CMK (cell line): ENCODE measurements around the gene CLSTN3.

Experiments used
- DNase-seq: peaks from one replicate; pipeline ENCODE4 v3.0.0-alpha.2; 2010; ENCODE audit warnings: low read depth

CLSTN3 gene

GRCh38 chr12:7129872-7130691, at the start of gene CLSTN3:
TSS of gene CLSTN3 (plus strand) at chr12:7130371. CDS start at chr12:7130649, 278 bp downstream.
- peak; percentile 85 for DNase-seq

DNA sequence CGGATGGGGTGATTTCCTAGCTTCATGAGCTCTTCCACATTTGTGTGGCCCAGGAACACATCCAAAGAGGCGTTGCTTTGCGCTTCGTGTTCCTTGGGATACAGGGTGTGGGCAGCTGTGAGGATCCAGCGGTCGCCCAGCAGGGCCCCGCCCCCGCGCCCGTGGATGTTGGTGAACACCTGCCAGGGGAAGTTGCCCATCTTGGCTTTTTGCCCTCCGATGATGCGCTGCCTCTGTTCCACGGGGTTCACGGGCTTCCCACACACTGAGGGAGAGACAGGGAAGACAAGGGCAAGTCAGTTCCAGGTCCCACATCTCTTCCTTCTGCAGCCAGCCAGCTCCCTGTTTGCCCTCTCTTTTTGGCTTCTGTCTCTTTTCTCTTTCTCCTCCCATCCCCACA, 49.1 kb upstream of the CLSTN3 start:
- DNase-seq = no peak

GRCh38 chr12:7083125-7083524, 47.0 kb upstream of the CLSTN3 start:
- DNase-seq = no peak

GRCh38 chr12:7089196-7089871, 40.8 kb upstream of the CLSTN3 start:
- DNase-seq = no peak

DNA sequence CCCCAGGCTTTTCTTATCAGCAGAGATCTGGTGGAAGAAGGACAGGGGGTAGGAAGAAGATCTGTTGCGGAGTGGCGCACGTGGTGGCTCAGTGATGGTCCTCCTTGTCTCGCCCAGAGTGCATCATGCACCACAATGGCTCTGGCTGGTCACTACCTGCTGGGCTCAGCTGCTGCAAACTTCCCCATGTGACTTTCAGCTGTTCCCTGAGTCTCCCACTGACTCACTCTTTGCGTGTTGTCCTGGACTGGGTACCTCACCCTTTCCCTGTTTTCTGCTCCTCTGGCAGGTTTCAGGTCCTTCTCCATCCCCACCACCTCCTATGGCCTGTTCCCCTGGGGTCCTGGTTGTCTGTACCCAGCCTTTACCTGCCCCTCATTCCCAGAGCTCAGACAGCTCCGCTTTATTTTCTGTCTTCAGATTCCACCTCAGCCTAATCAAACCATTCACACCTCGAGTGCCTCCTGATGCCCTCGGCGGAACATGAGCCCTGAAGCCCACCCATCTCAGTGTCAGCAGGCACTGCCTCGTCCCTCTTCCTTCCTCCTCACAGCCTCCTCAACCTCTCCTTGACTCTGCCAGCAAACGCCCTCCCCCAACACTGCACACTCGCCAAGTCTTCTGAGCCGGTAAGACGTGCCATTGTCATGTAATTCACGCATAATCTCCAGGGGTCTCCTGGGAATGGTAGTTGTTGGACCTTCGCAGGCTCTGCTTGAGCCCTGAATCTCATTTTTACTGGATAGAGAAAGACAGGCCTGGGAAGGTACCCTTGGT, 39.8 kb upstream of the CLSTN3 start:
- DNase-seq = no peak

DNA sequence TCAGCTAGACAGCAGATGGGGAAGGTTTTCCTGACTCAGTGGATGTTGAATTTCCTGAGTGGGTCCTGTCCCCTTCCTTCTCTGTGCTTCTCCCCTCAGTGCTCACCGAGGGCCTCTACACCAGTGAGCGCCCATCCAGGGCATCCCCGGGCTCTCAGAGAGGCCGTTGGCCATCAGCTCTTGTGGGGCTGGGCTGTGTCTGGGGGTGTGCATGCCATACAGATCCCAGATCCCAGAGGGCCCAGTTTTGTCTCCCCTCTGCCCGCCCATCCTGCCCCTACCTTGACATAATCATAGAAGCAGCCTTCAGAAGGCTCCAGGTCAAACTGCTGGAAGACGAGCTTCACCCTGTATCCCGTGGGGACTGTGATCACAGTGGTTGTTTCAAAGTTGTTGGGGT, 39.0 kb upstream of the CLSTN3 start:
- DNase-seq = no peak

- no peak for DNase-seq
Observed at GRCh38 chr12:7091660-7092228, 38.4 kb upstream of the CLSTN3 start.

DNA sequence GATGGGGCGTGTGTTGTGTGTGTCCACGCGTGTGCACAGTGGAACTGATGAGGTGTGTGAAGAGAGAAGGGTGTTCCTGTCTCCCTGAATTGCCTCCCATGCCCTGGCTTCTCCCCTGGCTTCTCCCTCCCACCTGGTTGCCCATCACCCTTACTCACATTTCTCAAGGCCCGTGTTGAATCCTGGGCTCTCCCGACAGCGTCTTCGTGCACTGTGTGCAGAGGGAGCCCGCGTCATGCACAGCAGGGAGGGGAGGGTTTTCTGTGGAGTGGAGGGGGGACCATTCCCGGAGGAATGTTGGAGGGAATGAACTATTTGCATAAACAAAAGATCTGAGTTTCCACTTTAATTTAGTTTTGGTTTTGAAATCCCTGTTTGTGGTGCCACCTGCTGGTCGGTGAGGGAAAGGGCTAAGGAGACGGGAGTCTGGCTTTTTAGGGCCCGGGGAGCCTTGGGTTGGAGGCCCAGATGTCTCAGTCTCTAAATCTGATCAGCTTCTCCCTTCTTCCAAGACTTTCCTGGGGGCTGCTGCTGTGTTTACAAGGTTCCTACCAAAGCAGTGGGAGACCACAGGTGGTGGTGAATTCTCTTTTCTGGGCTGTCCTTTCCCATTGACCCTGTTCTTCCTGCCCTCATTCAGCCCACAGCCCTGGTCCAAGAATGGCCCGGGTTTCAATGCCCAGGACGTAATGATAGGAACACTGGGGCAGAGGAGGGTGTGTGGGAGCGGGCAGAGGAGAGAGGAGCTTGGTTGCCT, 37.8 kb upstream of the CLSTN3 start, which contains the start of gene C1R:
C1R (minus strand) TSS at position 217 of the 757 bp plus-strand sequence; CDS start at position 160, 57 bp downstream.
- no peak for DNase-seq

- no peak for DNase-seq
Observed at GRCh38 chr12:7092986-7093460, 37.1 kb upstream of the CLSTN3 start.

DNA sequence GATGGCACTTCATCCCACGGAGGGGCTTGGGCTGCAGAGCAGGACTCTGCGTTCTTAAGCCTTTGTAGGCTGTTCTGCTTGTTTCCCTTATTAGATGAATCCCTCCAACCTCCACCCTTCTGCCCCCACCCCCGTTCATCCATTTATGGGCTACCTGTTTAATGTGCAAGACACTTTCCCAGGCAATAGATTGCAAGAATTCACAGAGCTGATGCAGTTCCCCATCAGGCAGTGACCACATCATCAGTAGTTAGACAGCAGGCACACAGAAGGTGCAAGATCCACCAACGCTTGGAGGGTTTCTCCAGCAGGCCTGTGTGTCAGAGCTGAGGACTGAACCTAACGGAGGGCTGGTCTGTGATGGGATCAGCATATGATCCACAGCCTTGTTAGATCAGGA, 36.7 kb upstream of the CLSTN3 start:
- DNase-seq = no peak

DNA sequence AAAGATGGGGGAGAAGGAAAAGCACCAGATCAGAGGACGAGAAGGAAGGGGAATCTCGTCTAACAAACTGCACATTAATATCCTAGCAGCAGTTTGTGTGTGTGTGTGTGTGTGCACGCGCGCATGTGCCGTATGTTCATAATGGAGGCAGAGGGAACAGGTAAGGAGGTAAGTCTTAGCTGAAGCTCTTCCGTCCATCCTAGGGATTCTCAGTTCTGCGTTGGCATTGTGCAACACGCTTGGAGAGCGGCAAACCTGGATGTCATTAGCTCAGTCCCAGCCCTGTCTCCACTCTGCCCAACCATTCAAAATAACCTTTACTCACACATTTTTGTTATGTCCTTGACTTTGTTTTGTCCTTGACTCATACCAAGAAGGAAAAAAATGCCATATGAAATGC, 36.3 kb upstream of the CLSTN3 start:
- no peak for DNase-seq

GRCh38 chr12:7096006-7096932, 33.9 kb upstream of the CLSTN3 start:
- no peak for DNase-seq

- no peak for DNase-seq
Observed at GRCh38 chr12:7096979-7097378, 33.2 kb upstream of the CLSTN3 start.

DNA sequence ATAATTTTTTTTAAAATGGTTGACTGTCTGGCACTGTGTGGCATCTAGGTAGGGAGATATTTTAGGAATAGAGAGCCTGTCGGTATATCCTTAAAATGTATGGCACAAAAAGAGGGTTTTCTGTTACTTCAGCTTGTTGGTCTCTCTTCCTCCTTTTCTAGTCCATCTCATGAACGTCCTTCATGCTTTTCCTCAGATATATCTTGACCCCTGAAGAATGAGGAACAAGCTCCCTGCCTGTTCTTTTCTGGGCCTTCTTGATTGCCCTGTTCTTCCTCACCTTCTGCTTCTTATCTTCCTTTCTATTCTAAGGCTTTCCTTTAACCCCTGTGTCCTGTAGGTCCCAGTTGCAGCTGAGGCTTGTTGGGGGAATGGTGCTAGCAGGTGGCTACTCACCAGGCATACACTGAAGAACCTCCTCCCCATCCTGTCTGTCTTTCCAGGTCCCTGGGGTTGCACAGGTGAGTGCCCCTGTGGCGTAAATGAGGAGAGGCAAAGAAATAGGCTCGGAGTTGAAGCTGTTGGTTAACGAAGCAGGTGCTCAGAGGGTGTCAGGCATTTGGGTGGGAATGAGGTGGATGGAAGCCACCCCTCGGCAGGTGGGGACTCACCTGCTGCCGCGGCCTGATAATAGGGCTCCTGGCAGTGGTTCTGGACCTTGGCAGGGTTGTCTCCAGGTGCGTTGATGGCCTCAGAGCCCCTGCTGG, 30.7 kb upstream of the CLSTN3 start:
- DNase-seq = no peak

- no peak for DNase-seq
Observed at GRCh38 chr12:7100239-7100638, 29.9 kb upstream of the CLSTN3 start.

- no peak for DNase-seq
Observed at GRCh38 chr12:7101047-7101693, 29.0 kb upstream of the CLSTN3 start.

GRCh38 chr12:7101694-7102131, 28.5 kb upstream of the CLSTN3 start:
- DNase-seq = no peak

GRCh38 chr12:7102582-7102981, 27.6 kb upstream of the CLSTN3 start:
- DNase-seq = no peak
